Activated B cell treated with CpG ODN at 0.5 μM for 24 hours (primary cell): ENCODE measurements around the gene FBXO48. TPM values are rescaled to one million over a fixed set of nuclear protein-coding genes. Genes with fewer than 3 reads are reported as not detected.

Source experiments
- ATAC-seq: fragments of 200-7000 bp; cut with Tn5 transposase; one replicate; pipeline ENCODE4 v1.10.0; 2021; ENCODE audit warnings: low read depth, mild to moderate bottlenecking, moderate library complexity
- CTCF ChIA-PET: fragments of 350-600 bp; sonication (Branson Sonifier 250); formaldehyde crosslinking; loops from one replicate; lab custom pipeline; 2021; ENCODE audit warnings: antibody characterized with exemption; lab: Charles Lee
- POLR2A ChIA-PET: fragments of 350-600 bp; sonication (Branson Sonifier 250); formaldehyde crosslinking; loops from one replicate; lab custom pipeline; 2021; ENCODE audit warnings: antibody characterized with exemption; lab: Charles Lee
- DNase-seq: peaks from one replicate; pipeline ENCODE4 v3.0.0; 2022
- H3K27ac Mint-ChIP-seq: one replicate; pipeline ENCODE4 v1.8.0; 2020; ENCODE audit warnings: mixed read lengths
- H3K27me3 Mint-ChIP-seq: one replicate; pipeline ENCODE4 v1.8.0; 2021; ENCODE audit warnings: mixed read lengths
- H3K36me3 Mint-ChIP-seq: one replicate; pipeline ENCODE4 v1.8.0; 2021; ENCODE audit warnings: low read depth, mixed read lengths
- H3K4me1 Mint-ChIP-seq: one replicate; pipeline ENCODE4 v1.8.0; 2021; ENCODE audit warnings: mixed read lengths
- H3K4me3 Mint-ChIP-seq: one replicate; pipeline ENCODE4 v1.8.0; 2020; ENCODE audit warnings: mild to moderate bottlenecking, mixed read lengths
- H3K9me3 Mint-ChIP-seq: one replicate; pipeline ENCODE4 v1.8.0; 2020; ENCODE audit warnings: mixed read lengths
- CTCF ChIP-seq: fragments of 200-600 bp; IDR thresholded peaks from one replicate; pipeline ENCODE4 v1.8.0; 2022; ENCODE audit warnings: antibody characterized with exemption, mild to moderate bottlenecking
- intact Hi-C: fragments of 100-400 bp; cut with micrococcal nuclease; formaldehyde crosslinking; loops from one replicate; pipeline ENCODE4 v1.15.1; 2024
- total RNA-seq: library from RNA; stranded (reverse); gene quantifications from 2 replicates; pipeline ENCODE4 v1.2.3, GENCODE V29; 2022

The FBXO48 gene
- total RNA-seq, 1 donor from 2014 or later: 2.6 TPM

- no peak overlapping the region for H3K27ac Mint-ChIP-seq
- H3K4me1 Mint-ChIP-seq: no peaks in the 10 kb centered on the region
- ATAC-seq (no peak), DNase-seq (no peak)
- no peak for TF ChIP-seq CTCF
- no peak overlapping the region for H3K4me3 Mint-ChIP-seq
- intact Hi-C loops: no loop called here
- ChIA-PET CTCF (no interaction called here), POLR2A (no interaction called here)
- peaks cover 10% of the 10 kb centered on the region for H3K9me3 Mint-ChIP-seq
- peaks cover 9% of the 10 kb centered on the region for H3K36me3 Mint-ChIP-seq
- no peaks in the 10 kb centered on the region for H3K27me3 Mint-ChIP-seq
Observed at GRCh38 chr2:68512326-68512725, 45.2 kb upstream of the FBXO48 start.

- no peak overlapping the region for H3K4me3 Mint-ChIP-seq
- H3K9me3 Mint-ChIP-seq: peaks cover 4% of the 10 kb centered on the region
- peaks cover 4% of the 10 kb centered on the region for H3K36me3 Mint-ChIP-seq
- intact Hi-C loops: no loop called here
- H3K27me3 Mint-ChIP-seq: no peaks in the 10 kb centered on the region
- ChIA-PET CTCF (interaction anchor here (1.2 kb wide), 1 partner anchor 43 kb away, joined by 3 read pairs; no protein-coding TSS in a partner anchor), POLR2A (no interaction called here)
- ATAC-seq (no peak), DNase-seq (no peak)
- no peak for TF ChIP-seq CTCF
- no peak overlapping the region for H3K27ac Mint-ChIP-seq
- H3K4me1 Mint-ChIP-seq: no peaks in the 10 kb centered on the region
Observed at GRCh38 chr2:68506170-68506569, 39.1 kb upstream of the FBXO48 start.

GRCh38 chr2:68505603-68506159 lies 38.6 kb upstream of the FBXO48 start:
- H3K36me3 Mint-ChIP-seq: peaks cover 4% of the 10 kb centered on the region
- ChIA-PET CTCF (interaction anchor here (1.2 kb wide), 1 partner anchor 42 kb away, joined by 3 read pairs; no protein-coding TSS in a partner anchor), POLR2A (no interaction called here)
- peaks cover 4% of the 10 kb centered on the region for H3K9me3 Mint-ChIP-seq
- no peaks in the 10 kb centered on the region for H3K27me3 Mint-ChIP-seq
- H3K4me3 Mint-ChIP-seq: no peak overlapping the region
- no peak for DNase-seq
- H3K4me1 Mint-ChIP-seq: no peaks in the 10 kb centered on the region
- intact Hi-C loops: no loop called here
- no peak overlapping the region for H3K27ac Mint-ChIP-seq
- TF ChIP-seq CTCF: no peak
- no peak for ATAC-seq

GRCh38 chr2:68501768-68502167 lies 34.7 kb upstream of the FBXO48 start:
- DNase-seq: no peak
- H3K36me3 Mint-ChIP-seq: no peaks in the 10 kb centered on the region
- CTCF ChIA-PET: no interaction called here
- no peak for TF ChIP-seq CTCF
- no peak overlapping the region for H3K27ac Mint-ChIP-seq
- H3K27me3 Mint-ChIP-seq: no peaks in the 10 kb centered on the region
- POLR2A ChIA-PET: no interaction called here
- H3K9me3 Mint-ChIP-seq: peaks cover 1% of the 10 kb centered on the region
- ATAC-seq: no peak
- intact Hi-C loops: no loop called here
- no peaks in the 10 kb centered on the region for H3K4me1 Mint-ChIP-seq
- no peak overlapping the region for H3K4me3 Mint-ChIP-seq

- H3K4me3 Mint-ChIP-seq: no peak overlapping the region
- no peak for TF ChIP-seq CTCF
- intact Hi-C loops: no loop called here
- no peak overlapping the region for H3K27ac Mint-ChIP-seq
- peaks cover 6% of the 10 kb centered on the region for H3K9me3 Mint-ChIP-seq
- no peaks in the 10 kb centered on the region for H3K36me3 Mint-ChIP-seq
- ATAC-seq: no peak
- no peak for DNase-seq
- no peaks in the 10 kb centered on the region for H3K27me3 Mint-ChIP-seq
- H3K4me1 Mint-ChIP-seq: no peaks in the 10 kb centered on the region
- ChIA-PET POLR2A (no interaction called here), CTCF (no interaction called here)
Observed at GRCh38 chr2:68500649-68501048, 33.6 kb upstream of the FBXO48 start.
